IMR-90 (cell line): Measurements from ENCODE around the gene ARFGAP2. TPM values are rescaled to one million over a fixed set of nuclear protein-coding genes. Genes with fewer than 3 reads are reported as not detected.

Experiments used
- ATAC-seq: fragments of 200-7000 bp; cut with Tn5 transposase; 2 replicates; pipeline ENCODE4 v1.9.1; 2020; ENCODE audit warnings: low read depth, mild to moderate bottlenecking, moderate library complexity
- BruUV-seq: library from RNA; stranded (reverse); fragments of 400-500 nt; replicated peaks from 2 replicates; lab custom pipeline; 2021; lab: Mats Ljungman, UMichigan
- CTCF ChIA-PET: fragments of 300-600 bp; formaldehyde crosslinking; extraction: SDS; loops from one replicate; lab custom pipeline; 2021; ENCODE audit warnings: antibody characterized with exemption; lab: Yijun Ruan, JAX
- POLR2A ChIA-PET: fragments of 300-600 bp; sonication (Branson Sonifier 250); formaldehyde crosslinking; loops from one replicate; lab custom pipeline; 2022; ENCODE audit warnings: antibody characterized with exemption; ENCODE audit not compliant: unreplicated experiment; lab: Charles Lee
- DNase-seq: peaks from one replicate; pipeline ENCODE4 v3.0.0; 2013
- H2AFZ ChIP-seq: replicated peaks from 2 replicates; pipeline ENCODE3; 2013; ENCODE audit warnings: low read length, mild to moderate bottlenecking; ENCODE audit not compliant: poor library complexity
- H2AK5ac ChIP-seq: 2 replicates; pipeline ENCODE4 v1.6.1; 2013; ENCODE audit warnings: low read depth, low read length, inconsistent platforms
- H2AK9ac ChIP-seq: replicated peaks from 2 replicates; pipeline ENCODE3; 2013; ENCODE audit warnings: mild to moderate bottlenecking, low read depth, low read length, moderate library complexity; ENCODE audit not compliant: poor library complexity
- H2BK120ac ChIP-seq: 2 replicates; pipeline ENCODE4 v1.6.1; 2013; ENCODE audit warnings: low read depth, low read length, inconsistent platforms
- H2BK15ac ChIP-seq: 3 replicates; pipeline ENCODE4 v1.6.1; 2013; ENCODE audit warnings: low read depth, low read length, inconsistent platforms
- H2BK20ac ChIP-seq: 2 replicates; pipeline ENCODE4 v1.6.1; 2013; ENCODE audit warnings: low read depth, mild to moderate bottlenecking, inconsistent platforms, low read length, moderate library complexity
- H2BK5ac ChIP-seq: 2 replicates; pipeline ENCODE4 v1.6.1; 2013; ENCODE audit warnings: mild to moderate bottlenecking, low read depth, low read length, inconsistent platforms; ENCODE audit not compliant: poor library complexity, severe bottlenecking
- H3K14ac ChIP-seq: replicated peaks from 2 replicates; pipeline ENCODE4 v1.6.1; 2013; ENCODE audit warnings: low read depth, low read length, inconsistent platforms
- H3K18ac ChIP-seq: 2 replicates; pipeline ENCODE4 v1.6.1; 2013; ENCODE audit warnings: low read depth, low read length, control low read depth
- H3K23ac ChIP-seq: 2 replicates; pipeline ENCODE4 v1.6.1; 2013; ENCODE audit warnings: low read depth, low read length, inconsistent platforms
- H3K27ac ChIP-seq: 2 replicates; pipeline ENCODE4 v1.5.1; 2013; ENCODE audit warnings: mild to moderate bottlenecking, control low read depth, low read length; ENCODE audit not compliant: insufficient read depth
- H3K27me3 ChIP-seq: 2 replicates; pipeline ENCODE4 v1.6.1; 2013; ENCODE audit warnings: low read length; ENCODE audit not compliant: control insufficient read depth, insufficient read depth
- H3K36me3 ChIP-seq: 2 replicates; pipeline ENCODE4 v1.6.1; 2013; ENCODE audit warnings: low read length, mixed read lengths; ENCODE audit not compliant: control insufficient read depth, insufficient read depth
- H3K4ac ChIP-seq: 2 replicates; pipeline ENCODE4 v1.6.1; 2013; ENCODE audit warnings: low read depth, low read length, inconsistent platforms
- H3K4me1 ChIP-seq: 2 replicates; pipeline ENCODE4 v1.6.1; 2013; ENCODE audit warnings: low read length, mixed read lengths; ENCODE audit not compliant: control insufficient read depth, insufficient read depth
- H3K4me2 ChIP-seq: 2 replicates; pipeline ENCODE4 v1.6.1; 2013; ENCODE audit warnings: low read depth, mild to moderate bottlenecking, control low read depth, low read length, moderate library complexity
- H3K4me3 ChIP-seq: 2 replicates; pipeline ENCODE4 v1.5.1; 2013; ENCODE audit warnings: low read depth, mild to moderate bottlenecking, control low read depth, low read length, moderate library complexity; ENCODE audit not compliant: insufficient read depth
- H3K56ac ChIP-seq: 2 replicates; pipeline ENCODE4 v1.6.1; 2013; ENCODE audit warnings: low read length, inconsistent platforms; ENCODE audit not compliant: insufficient read depth; ENCODE audit errors: extremely low read depth
- H3K79me1 ChIP-seq, 2 experiments: 2 replicates each; pipeline ENCODE4 v1.6.1; 2013; ENCODE audit warnings: low read length in 2 of 2, inconsistent platforms in 1 of 2, low read depth in 1 of 2
- H3K9ac ChIP-seq: 2 replicates; pipeline ENCODE4 v1.6.1; 2013; ENCODE audit warnings: low read depth, low read length, control low read depth
- H3K9me1 ChIP-seq: 2 replicates; pipeline ENCODE4 v1.6.1; 2013; ENCODE audit warnings: low read length, inconsistent platforms; ENCODE audit not compliant: insufficient read depth
- H3K9me3 ChIP-seq: 2 replicates; pipeline ENCODE4 v1.6.1; 2013; ENCODE audit warnings: low read length; ENCODE audit not compliant: control insufficient read depth, insufficient read depth
- H4K20me1 ChIP-seq: 2 replicates; pipeline ENCODE4 v1.6.1; 2013; ENCODE audit warnings: low read length, inconsistent platforms; ENCODE audit not compliant: insufficient read depth
- H4K5ac ChIP-seq: 2 replicates; pipeline ENCODE4 v1.6.1; 2013; ENCODE audit warnings: mild to moderate bottlenecking, low read depth, low read length, control low read depth
- H4K8ac ChIP-seq, 2 experiments: 2 replicates each; pipeline ENCODE4 v1.6.1; 2013; ENCODE audit warnings: low read depth in 2 of 2, low read length in 2 of 2, control low read depth in 1 of 2, inconsistent platforms in 1 of 2
- H4K91ac ChIP-seq: 2 replicates; pipeline ENCODE4 v1.6.1; 2013; ENCODE audit warnings: low read depth, low read length, inconsistent platforms; ENCODE audit not compliant: insufficient read depth
- BHLHE40 ChIP-seq: fragments of 150-350 bp; IDR thresholded peaks from 2 replicates; pipeline ENCODE4 v1.6.1; 2016; ENCODE audit warnings: mild to moderate bottlenecking, low read depth, low read length
- CHD1 ChIP-seq: IDR thresholded peaks from 2 replicates; pipeline ENCODE4 v1.6.1; 2012; ENCODE audit warnings: low read depth, low read length, improper control_type of control experiment
- CTCF ChIP-seq: conservative IDR thresholded peaks from 2 replicates; pipeline ENCODE4 v1.5.1; 2012; ENCODE audit warnings: mild to moderate bottlenecking, low read depth, low read length, improper control_type of control experiment
- MAFK ChIP-seq: IDR thresholded peaks from 2 replicates; pipeline ENCODE4 v1.6.1; 2012; ENCODE audit warnings: low read depth, low read length, improper control_type of control experiment
- MAZ ChIP-seq: IDR thresholded peaks from 2 replicates; pipeline ENCODE4 v1.6.1; 2012; ENCODE audit warnings: low read depth, mild to moderate bottlenecking, low read length, improper control_type of control experiment, moderate library complexity, borderline replicate concordance
- RFX5 ChIP-seq: IDR thresholded peaks from 2 replicates; pipeline ENCODE4 v1.8.0; 2012; ENCODE audit warnings: low read depth, mild to moderate bottlenecking, low read length, moderate library complexity
- WGBS, 2 experiments: methylation state at CpG; one replicate each; pipeline versions ENCODE4 v1.1.5 to v1.1.7; 2013; ENCODE audit warnings: missing lambda C conversion rate in 2 of 2; ENCODE audit not compliant: insufficient read length in 1 of 2; ENCODE audit errors: extremely low coverage in 2 of 2; 5-methylcytosine and 5-hydroxymethylcytosine counted together
- dilution Hi-C: fragments of 300-500 bp; cut with HindIII; formaldehyde crosslinking; loops from one replicate; pipeline ENCODE4 v1.14.3; 2018; ENCODE audit warnings: low sequenced_read_pairs; ENCODE audit not compliant: unreplicated experiment
- in situ Hi-C: fragments of 300-500 bp; cut with MboI; formaldehyde crosslinking; loops from 3 replicates; pipeline ENCODE4 v1.14.3; 2019; ENCODE audit warnings: low sequenced_read_pairs, inconsistent platforms, mixed read lengths
- intact Hi-C: fragments of 100-400 bp; cut with micrococcal nuclease; formaldehyde crosslinking; loops from 2 replicates; pipeline ENCODE4 v1.10.0; 2022
- polyA plus RNA-seq, 3 experiments: library from polyadenylated mRNA; depleted of rRNA; stranded (reverse); fragments of >200 nt; gene quantifications; 2 replicates each; pipeline ENCODE4 v1.2.3, GENCODE V29; 2012; ENCODE audit warnings: low replicate concordance in 1 of 3
- total RNA-seq: library from RNA; depleted of rRNA; stranded (reverse); fragments of >200 nt; gene quantifications from 2 replicates; pipeline ENCODE4 v1.2.3, GENCODE V29; 2012

Gene ARFGAP2
- total and polyA plus RNA-seq, 2 of the 4 experiments (the other 2 are of a cell fraction) = 54.7 to 87.8 TPM

GRCh38 chr11:47158242-47158641 is 18.4 kb downstream of the ARFGAP2 start:
- ATAC-seq = no peak
- H2BK120ac ChIP-seq = no peak overlapping the region
- peaks cover 4% of the 10 kb centered on the region; the same call in 1 of the 2 replicates for H3K4me1 ChIP-seq
- no peak overlapping the region for H2AK5ac ChIP-seq
- no peak overlapping the region for H3K56ac ChIP-seq
- H3K4me2 ChIP-seq = no peak overlapping the region
- H2BK15ac ChIP-seq = no peak overlapping the region
- H3K9me1 ChIP-seq = peaks cover 9% of the 10 kb centered on the region; the same call in 1 of the 2 replicates
- in situ Hi-C loops = loop anchor here (10.0 kb wide), 1 partner anchor 243 kb away; the partner anchor contains the start of gene LRP4
- H3K79me1 ChIP-seq = peaks cover 0 to 20% of the 10 kb centered on the region in 2 experiments; a peak in 1 of 4 replicates
- BruUV-seq = no TSS peak
- H3K27ac ChIP-seq = no peak overlapping the region
- H3K23ac ChIP-seq = no peak overlapping the region
- no peak overlapping the region for H2AFZ ChIP-seq
- ChIA-PET CTCF (no interaction called here), POLR2A (no interaction called here)
- H3K27me3 ChIP-seq = no peaks in the 10 kb centered on the region
- H4K8ac ChIP-seq = no peak overlapping the region
- no peak overlapping the region for H3K4ac ChIP-seq
- DNase-seq = no peak
- no peak overlapping the region for H2BK5ac ChIP-seq
- peaks cover 22% of the 10 kb centered on the region for H4K20me1 ChIP-seq
- no peak overlapping the region for H4K5ac ChIP-seq
- H3K9ac ChIP-seq = no peak overlapping the region
- dilution Hi-C loops = no loop called here
- H3K36me3 ChIP-seq = no peaks in the 10 kb centered on the region
- H3K4me3 ChIP-seq = no peak overlapping the region
- 100% methylated on average over 2 of the region's 5 CpGs; no CpG with 5 or more reads in 1 of the 2 experiments for whole genome bisulfite sequencing, 2 experiments
- no peak overlapping the region for H3K14ac ChIP-seq
- TF ChIP-seq BHLHE40 (no peak), MAFK (no peak), RFX5 (no peak), CTCF (no peak), CHD1 (no peak), MAZ (no peak)
- no peak overlapping the region for H4K91ac ChIP-seq
- H3K9me3 ChIP-seq = no peaks in the 10 kb centered on the region
- no peak overlapping the region for H2AK9ac ChIP-seq
- intact Hi-C loops = no loop called here
- no peak overlapping the region for H3K18ac ChIP-seq
- no peak overlapping the region for H2BK20ac ChIP-seq
